GM21390 (cell line): ENCODE measurements around the gene ANKLE1.
"Not testable (repeated sequence)": the region's sequence is repeated elsewhere in the genome, so short reads cannot be mapped to it uniquely, and the experiment has no call there.

Source experiments
- ATAC-seq: cut with Tn5 transposase; IDR thresholded peaks from one replicate; pipeline ENCODE4 v1.9.1; 2021; ENCODE audit not compliant: unreplicated experiment

ANKLE1 gene

DNA sequence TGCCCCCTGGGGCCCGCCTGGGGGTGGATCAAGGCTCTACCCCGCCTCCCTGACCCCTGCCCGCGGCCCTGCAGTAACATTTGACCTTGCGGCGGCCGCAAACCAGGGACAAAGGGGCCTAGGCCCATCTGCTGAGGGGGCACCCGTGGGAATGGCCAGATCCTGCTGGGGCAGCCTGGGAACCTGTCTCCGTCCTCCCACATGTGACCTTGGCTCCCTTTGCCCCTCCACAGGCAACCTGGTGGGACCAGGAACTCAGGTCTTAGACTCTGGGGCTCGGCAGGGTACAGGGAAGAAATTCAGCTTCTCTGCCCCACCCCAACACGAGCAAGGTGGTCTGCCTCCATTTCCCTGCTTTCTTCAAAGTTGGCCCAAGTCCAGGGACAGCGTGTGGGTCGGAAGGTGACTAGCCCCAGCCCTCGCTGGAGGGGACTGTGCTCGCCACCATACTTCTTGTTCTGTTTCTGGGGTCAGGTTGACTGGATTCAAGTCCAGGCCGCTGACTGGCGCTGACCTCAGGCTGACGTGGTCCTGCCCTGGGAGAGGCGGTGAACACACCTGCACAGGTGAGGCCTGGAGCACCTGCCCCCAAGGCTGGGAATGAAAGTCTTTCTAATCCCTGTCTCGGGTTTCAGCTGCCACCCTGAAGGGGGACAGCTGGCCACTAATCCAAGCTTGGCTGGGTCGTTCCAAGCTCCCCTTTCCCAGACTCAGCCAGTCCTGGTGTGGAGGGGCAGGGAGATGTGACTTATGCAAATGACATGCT, 33.5 kb upstream of the ANKLE1 start:
- ATAC-seq, result no peak

DNA sequence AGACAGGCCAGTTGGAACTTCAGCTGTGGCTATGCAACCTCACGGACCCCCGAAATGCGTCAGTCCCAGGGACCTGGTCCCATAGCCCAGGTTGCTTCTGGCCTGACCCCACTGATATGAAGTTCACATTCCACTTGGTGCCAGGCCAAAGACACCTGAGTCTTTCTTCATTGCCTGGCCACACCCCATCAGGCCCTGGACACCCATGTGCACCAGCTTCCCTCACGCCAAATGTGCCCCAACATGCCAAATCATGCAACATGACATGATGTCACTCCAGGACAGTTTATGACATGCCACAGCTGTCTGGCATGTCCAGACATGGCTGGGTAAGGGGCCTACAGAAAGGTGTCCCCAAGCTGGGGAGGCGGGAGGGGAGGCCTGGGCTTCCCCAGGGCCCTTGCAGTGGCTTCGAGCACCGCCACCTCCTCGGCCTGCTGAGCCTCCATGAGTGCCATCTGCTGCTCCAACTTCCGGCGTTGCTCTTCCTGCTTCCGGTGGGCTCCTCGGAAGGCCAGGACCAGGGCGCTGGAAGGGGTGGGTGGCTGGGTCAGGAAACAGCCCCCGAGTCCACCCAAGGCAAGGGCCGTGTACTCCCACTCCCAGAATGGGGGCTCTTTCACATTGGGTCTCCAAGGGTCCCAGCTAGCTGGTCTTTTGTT, 31.7 kb upstream of the ANKLE1 start:
- ATAC-seq, result no peak

DNA sequence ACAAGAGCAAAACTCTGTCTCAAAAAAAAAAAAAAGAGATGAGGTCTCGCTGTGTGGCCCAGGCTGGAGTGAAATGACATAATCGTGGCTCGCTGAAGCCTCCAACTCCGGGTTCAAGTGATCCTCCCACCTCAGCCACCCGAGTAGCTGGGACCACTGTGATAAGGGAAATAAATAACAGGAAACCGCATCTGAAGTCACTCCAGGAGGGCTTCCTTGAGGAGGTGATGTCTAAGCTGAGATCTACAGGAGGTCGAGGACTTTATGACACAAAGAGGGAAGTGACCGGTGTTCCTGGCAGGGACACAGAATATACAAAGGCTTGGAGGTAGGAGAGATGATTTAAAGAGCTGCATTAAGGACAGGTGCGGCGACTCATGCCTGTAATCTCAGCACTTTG, 27.1 kb upstream of the ANKLE1 start:
- no peak for ATAC-seq

DNA sequence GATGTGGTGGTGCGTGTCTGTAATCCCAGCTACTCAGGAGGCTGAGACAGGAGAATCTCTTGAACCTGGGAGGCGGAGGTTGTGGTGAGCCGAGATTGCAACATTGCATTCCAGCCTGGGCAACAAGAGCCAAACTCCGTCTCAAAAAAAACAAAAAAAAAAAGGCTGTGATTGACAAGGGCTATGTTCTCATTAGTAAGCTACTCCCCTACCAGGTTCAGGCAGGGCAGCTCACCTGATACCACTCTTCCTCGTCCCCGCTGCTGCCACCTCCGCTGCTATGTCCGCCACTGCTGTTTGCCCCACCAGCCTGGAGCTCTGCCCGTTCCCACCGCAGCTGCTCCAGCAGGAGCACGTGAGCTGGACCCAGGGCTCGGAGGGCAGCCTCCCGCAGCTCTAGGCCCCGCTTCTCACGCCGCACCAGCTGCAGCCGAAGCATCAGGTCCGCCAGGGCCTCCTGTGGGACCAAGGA, 26.5 kb upstream of the ANKLE1 start:
- ATAC-seq, result no peak

DNA sequence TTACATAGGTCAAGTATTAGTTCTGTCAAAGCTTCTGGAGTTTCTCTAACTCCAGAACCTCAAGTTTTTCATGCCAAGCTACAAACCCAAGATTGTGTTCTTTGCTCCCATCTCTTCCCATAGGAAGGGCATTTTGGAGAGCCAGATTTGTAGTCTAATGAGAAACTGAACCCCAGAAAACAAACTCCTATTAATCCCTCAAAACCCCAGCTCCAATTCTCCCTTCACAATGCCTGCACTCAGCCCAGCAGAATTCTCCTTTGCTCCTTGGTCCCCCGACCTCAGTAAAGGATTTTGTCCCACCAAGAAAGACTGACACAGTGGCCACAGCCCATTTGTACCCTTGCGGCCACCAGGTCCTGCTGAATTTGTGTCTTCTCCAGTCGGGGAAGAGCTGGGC, 25.6 kb upstream of the ANKLE1 start:
- ATAC-seq, result no peak

DNA sequence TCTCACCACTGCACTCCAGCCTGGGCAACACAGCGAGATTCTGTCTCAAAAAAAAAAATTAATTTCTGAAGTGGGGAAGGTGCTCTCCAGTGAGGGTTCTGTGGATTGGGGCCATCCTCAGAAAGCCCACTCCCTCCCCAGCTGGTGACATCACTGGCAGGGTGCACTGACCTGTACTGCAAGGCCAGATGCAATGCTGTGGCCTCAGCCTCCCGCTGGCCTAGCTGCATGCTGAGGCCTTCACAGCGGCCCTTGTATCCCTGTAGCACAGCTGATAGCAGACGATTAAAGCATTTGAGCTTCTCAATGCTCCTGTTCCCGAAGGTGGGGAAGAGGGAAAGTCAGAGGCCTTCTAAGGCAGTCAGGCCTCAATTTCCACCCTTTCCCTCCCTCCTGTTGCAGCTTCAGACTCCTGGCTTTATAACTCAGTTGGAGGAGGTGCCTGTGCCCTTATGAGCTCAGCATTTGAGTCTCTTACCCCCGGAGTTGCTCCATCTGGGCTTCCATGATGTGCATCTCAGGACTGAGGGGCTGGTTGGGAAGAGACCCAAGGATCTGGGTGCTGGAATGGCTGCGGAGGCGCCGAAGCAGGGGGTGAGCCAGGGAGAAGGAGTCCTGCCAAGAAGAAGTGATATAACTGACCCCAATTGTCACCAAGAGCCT, 22.5 kb upstream of the ANKLE1 start:
- no peak for ATAC-seq

DNA sequence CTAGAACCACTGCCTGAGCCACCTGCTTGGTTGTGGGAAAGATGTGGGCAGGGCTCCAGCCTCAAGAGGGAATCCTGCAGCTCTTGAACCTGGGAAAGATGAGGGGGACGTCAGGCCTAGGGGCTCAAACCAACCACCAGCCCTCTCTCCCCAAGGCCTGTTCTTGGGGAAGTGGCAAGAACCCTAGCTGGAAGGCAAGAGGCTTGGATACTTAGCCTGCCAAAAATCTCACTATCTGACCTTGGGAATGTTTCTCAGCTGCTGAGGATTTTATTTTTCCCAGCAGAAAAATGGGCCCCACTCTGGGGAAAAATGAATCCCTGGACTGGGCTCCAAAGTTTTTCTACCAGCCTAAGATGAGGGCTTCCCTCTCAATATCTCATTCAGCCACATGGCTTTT, 21.8 kb upstream of the ANKLE1 start:
- ATAC-seq, result no peak

DNA sequence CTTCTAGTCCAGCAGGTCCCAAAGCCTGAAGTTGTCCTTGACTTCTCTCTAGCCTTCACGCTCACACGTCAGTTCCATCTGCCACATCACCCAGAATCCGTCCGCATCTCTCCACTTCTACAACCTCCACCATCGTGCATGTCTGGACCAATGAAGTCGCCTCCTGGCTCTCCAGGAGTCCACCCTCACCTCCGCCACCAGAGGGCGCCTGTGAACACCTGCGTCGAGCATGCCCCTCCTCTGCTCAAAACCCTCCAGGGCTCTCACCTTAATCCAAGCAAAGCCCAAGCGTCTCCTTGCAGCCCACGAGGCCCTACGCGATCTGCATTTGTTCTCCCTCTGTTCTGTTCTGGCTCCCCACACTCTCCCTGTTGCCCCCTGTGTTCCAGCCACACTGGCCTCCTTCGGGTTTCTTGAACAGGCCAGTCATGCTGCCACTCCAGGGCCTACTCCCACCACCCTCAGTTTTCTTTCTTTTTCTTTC, 20.8 kb upstream of the ANKLE1 start:
- ATAC-seq, result peak; percentile 76

DNA sequence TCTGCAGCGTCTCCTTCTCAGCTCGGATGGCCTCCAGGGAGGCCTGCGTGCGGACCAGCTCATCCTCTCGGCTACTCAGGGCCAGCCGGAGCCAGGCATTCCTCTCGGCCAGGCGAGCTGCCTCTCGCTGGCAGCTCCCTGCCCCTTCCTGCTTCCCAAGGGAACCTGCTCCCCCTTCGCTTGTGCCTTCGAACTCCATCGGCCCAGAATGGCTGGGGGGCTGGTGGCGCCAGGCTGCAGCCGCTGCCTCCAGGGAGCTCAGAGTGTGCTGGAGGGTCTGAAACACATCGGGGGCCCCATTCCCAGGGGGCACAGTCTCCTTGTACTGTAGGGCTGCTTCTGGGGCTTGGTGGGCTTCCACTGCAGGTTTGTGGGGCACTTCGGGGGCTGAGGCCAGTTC, 19.1 kb upstream of the ANKLE1 start:
- no peak for ATAC-seq

DNA sequence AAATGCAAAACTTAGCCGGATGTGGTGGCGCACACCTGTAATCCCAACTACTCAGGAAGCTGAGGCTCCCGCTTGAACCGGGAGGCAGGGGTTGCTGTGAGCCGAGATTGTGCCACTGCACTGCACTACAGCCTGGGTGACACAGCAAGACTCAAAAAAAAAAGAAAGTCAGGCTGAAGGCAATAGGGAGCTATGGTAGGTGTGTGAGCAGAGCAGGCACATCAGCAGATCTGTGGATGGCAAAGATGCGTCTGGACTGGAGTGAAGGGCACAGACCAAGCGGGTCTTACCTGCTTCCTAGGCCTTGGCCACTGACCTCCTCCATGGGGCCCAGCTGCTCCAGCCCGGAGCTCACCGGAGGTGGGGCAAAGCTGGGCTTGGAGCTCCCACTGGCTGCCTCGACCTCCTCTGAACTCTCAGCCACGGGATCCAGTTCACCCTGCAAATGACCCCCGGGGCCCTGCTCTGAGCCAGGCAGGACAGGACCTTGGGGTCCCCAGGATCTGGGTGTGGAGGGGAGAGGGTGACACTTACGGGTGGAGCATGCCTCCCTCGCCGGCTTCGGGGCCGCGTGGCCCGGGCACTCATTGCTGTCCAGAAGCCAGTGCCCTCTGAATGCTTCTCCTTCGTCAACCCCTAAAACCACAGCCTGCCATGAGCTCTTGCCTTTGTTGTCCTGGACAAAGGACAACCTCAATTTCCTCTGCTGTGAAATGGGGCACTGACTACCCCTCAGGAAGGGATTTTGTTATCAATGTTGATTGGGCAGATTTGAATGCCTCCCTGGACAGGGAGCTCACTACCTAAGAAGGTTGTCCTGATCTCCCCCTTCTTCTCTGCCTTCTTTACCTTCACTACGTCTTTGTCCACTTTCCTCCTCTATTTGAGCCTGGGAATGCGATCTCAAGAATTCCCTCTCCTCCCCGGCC, 17.7 kb upstream of the ANKLE1 start:
- no peak for ATAC-seq

DNA sequence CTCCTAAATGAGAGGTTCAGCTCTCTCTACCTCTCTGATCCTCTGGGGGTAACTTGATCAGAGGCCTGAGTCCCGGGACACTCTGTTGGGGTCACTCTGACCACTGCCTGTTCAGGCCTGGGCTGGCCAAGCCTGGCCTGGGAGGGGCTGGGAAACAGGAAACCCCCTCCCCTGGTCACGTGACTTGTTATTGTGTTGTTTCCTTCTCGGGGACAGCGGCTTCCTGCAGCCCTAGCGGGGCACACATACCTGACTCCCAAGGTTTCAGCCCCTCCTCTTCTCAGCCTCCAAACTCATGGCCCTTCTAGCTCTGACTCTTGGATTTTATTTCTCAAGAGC, 17.1 kb upstream of the ANKLE1 start, which contains the start of gene USHBP1:
USHBP1 (minus strand) TSS at position 105 of the 339 bp plus-strand sequence. CDS start 446 bp downstream, outside the sequence.
- no peak for ATAC-seq

DNA sequence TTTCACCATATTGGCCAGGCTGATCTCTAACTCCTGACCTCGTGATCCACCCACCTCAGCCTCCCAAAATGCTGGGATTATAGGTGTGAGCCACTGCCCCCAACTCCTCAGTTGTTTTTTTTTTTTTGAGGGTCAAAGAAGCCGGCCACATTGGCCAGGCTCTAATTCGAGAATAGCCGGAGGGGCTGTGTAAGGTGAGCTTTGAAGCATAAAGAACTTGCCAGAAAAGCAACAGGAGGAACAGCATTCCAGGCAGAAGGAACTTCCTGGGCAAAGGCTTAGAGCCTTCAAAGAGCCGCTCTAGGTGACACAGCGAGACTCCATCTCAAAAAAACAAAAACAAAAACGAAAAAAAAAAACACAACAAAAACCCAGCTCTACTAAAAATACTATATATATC, 15.7 kb upstream of the ANKLE1 start:
- no peak for ATAC-seq

DNA sequence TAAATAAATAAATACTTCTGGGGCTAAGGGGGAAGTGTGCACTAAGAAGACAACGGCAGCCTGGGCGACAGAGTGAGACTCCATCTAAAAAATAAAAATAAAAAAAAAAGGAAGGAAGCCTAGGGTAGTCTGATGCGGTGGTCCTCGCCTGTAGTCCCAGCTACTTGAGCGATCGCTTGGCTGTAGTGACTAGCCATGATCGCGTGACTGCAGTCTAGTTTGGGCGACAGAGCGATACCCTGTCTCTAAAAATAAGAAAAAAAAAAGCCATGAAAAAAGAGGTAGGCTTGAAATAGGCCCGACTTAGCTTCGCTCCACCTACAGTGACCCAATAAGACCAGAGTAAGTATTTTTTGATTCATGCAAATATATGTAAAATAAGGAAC, 15.1 kb upstream of the ANKLE1 start:
- peak; percentile 24 for ATAC-seq

DNA sequence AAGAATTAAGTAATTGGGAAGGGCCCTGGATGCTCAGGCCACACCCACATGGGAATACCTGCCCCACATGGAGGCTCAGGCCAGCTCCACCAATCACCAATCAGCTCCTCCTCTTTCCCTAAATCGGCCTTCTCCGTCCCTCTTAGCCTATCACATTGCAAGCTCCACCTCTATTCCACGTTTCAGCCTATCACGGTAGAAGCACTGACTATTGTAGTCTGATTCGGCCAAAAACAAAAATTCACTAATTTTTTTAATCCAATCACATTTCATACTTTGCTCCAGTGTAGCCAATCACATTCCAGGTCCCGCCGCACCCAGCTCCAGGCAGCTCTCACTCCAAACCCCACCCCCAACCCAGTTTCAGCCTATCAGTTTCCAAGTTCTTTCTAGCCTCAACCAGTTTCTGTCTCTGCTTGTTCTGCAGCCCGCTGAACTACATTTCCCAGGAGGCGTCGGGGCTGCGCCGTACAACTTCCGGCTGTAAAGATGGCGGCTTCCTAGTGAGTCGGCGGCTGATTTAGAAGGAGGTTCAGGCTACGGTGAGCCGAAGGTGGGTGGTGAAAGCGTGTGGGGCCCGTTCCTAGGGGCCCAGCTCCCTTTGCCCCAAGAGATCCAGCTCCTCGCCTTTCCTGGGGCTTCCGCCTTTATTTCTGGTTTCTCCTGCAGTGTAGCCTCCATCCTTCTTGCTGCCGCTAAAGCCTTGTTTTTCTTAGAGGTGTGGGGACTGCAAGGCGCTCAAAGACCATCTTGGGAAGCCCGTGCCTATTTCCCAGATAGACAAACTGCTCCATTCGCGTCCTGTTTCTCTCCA, 14.5 kb upstream of the ANKLE1 start, which contains the start of gene BABAM1:
BABAM1 (plus strand) TSS at position 469 of the 814 bp plus-strand sequence. CDS start 1,364 bp downstream, outside the sequence.
- peak; percentile 88 for ATAC-seq

DNA sequence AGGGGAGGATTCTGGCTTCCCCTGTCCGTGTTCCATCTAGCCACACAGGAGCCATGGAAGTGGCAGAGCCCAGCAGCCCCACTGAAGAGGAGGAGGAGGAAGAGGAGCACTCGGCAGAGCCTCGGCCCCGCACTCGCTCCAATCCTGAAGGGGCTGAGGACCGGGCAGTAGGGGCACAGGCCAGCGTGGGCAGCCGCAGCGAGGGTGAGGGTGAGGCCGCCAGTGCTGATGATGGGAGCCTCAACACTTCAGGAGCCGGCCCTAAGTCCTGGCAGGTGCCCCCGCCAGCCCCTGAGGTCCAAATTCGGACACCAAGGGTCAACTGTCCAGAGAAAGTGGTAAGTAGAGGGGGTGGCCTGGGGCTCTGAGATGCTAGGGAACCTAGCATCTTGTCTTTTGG, 12.9 kb upstream of the ANKLE1 start:
- no peak for ATAC-seq

DNA sequence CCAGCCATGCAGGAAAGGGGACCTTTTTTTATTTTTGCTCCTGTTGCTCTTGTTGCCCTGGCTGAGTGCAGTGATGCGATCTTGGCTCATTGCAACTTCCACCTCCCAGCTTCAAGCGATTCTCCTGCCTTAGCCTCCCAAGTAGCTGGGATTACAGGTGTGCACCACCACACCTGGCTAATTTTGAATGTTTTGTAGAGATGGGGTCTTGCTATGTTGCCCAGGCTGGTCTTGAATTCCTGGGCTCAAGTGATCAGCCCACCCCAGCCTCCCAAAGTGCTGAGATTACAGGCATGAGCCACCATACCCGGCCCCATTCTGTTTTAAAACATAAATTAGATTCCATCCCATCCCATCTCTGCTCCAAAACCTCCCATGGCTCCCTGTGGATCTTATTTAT, 6.8 kb upstream of the ANKLE1 start:
- ATAC-seq, result not testable (repeated sequence)

DNA sequence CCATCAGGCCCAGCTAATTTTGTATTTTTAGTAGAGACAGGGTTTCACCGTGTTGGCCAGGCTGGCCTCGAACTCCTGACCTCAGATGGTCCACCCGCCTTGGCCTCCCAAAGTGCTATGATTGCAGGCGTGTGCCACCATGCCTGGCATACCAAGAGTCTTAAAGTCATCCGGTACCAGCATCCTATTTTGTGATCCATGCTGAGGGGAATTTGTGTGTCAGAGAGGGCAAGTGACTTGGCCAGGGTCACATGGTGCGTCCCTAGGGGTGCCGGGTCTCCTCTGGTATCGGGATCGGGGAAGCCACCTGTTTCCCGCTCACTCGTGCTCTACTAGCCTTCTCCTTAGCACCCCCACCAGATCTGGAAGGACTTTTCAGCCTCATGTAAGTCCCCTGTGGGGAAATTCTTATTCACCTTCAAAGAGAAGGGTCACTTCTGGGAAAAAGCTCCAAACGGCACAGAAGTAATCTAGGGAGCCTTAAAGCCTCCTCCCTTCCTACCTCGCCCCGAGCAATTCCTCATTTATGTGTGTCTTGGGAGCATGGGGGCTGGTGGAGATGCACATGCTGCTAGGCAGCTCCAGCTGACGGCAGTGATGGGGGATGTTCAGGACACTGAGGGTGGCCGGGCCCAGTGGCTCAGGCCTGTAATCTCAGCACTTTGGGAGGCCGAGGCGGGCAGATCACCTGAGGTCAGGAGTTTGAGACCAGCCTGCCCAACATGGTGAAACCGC, 6.1 kb upstream of the ANKLE1 start:
- no peak for ATAC-seq

DNA sequence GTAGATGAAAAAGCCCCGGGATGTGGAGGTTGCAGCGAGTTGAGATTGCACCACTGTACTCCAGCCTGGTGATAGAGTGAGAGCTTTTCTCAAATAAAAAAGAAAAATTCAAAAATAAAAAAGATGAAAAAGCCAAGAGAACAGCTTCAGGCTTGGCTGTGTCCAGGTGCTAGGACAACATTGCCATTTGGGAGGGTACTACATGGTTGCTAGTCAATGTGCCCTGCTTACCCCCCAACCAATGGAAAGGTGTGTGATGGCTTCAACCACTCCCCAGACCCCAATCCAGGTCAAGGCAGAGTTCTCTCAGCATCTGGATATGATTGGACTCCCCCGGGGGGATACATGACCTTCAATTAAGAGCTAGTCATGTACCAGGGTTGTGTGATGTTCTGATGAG, 2.3 kb upstream of the ANKLE1 start:
- ATAC-seq, result no peak

DNA sequence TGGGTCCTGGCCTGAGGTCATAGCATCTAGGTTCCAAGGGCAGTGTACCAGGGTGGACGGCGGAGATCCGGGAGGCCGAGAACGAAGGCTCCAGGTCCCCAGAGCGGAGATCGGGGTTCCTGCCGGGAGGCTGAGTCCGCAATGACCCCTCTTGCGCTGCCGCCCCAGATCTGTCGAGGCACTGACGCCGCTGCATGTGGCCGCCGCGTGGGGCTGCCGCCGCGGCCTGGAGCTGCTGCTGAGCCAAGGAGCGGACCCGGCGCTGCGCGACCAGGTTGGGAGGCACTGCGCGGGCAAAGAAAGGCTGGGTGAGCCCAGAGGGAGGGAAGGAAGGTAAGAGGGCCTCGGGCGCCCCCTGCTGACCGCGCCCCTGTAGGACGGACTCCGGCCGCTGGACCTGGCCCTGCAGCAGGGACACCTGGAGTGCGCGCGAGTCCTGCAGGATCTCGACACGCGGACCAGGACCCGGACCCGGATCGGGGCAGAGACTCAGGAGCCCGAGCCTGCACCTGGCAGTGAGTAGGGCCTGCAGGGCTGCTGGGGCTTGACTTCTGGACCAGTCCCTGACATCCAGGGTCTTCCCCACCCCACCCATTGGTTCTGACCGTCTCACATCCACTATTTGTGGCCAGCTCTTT, 906 bp downstream of the ANKLE1 start:
- no peak for ATAC-seq
